HL-60/S4 (cell line): ENCODE results near the gene DNAI2.

Experiments
- in situ Hi-C: fragments of 300-500 bp; cut with MboI; formaldehyde crosslinking; loops from 2 replicates; pipeline ENCODE4 v1.14.3; 2022; ENCODE audit warnings: low sequenced_read_pairs

DNAI2 gene, protein sequence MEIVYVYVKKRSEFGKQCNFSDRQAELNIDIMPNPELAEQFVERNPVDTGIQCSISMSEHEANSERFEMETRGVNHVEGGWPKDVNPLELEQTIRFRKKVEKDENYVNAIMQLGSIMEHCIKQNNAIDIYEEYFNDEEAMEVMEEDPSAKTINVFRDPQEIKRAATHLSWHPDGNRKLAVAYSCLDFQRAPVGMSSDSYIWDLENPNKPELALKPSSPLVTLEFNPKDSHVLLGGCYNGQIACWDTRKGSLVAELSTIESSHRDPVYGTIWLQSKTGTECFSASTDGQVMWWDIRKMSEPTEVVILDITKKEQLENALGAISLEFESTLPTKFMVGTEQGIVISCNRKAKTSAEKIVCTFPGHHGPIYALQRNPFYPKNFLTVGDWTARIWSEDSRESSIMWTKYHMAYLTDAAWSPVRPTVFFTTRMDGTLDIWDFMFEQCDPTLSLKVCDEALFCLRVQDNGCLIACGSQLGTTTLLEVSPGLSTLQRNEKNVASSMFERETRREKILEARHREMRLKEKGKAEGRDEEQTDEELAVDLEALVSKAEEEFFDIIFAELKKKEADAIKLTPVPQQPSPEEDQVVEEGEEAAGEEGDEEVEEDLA

DNA sequence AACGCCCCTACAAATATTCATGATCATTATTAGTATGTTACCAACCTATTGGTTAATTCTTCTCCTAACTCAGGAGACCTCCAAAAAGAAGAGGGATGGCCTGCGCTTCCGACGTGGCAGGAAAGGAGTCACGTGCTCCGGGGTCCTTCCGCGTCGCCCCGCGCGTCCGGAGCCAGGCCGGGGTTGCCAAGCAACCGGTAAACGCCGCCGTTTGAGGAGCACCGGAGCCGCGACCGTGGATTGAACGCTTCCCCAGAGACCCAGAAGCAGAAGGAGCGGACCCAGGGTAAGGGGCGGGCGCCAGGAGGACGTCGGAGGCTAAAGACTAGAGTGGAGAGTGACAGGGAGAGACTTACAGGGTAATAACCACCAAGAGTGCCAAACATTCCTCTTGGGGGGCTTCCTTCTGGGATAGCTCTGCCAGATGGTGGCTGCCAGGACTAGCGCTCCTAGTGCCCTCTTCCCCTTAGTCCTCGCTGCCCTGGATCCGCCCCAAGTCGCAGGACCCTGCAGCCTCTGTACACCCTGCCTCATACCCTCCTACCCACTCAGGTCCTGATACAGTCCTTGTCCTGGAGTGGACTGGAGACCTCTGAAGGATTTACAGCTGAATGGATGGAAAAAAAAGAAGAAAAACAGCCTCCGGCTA lies at the start of gene DNAI2:
DNAI2 (plus strand) TSS at position 175 of the 649 bp plus-strand sequence. CDS start 7,584 bp downstream, outside the sequence.
- in situ Hi-C loops, result no loop called here

DNA sequence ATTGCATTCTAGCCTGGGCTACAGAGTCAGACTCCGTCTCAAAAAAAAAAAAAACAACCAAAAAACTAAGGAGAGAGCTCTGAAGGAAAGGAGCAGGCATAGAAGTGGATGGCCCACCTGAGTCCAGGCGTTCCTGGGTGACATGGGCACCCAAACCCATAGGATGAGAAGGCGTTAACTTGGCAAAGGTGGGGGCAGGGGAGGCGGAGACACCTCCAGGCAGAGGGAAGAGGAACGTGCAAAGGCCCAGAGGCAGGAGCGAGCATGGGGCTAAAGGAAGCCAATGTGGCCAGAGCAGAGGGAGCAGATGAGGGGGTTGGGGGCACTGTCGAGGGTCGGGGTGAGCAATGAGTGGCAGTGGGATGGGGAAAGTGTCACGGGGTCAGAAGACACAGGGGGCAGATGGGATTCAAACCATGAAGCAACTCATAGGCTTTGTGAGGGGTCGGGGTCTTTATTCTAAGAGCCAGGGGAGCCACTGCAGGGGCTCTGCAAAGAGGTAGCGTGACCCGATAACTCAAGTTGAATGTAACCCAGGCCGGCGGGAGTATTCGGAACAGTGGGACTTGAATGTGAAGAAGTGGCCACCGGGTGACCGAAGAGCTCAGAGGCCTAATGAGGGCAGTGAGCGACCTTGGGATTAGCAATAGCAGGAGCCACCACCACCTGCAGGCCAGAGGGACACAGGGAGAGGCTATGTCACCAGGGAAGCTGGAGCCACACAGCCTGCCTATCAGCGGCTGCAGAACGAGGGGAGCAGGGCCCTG lies 48.9 kb upstream of the DNAI2 start:
- in situ Hi-C loops, result no loop called here

DNA sequence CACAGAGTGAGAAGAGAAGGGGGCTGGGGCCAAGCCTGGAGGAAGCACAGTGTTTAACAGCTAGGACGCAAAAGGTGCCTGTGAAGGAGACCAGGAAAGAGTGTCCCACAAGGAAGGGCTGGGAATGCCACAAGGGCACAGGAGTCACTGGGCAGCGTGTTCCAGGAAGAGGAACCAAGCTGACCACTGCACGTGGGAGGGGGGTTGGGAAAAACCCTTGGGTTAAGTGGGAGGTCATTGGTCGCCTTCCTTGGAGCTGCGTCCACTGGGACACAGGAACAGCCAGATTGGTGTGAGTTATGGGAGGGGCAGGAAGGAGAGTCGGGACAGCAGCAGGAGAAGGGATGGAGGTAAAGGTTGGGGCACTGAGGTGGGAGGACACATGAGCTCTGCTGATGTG lies 47.8 kb upstream of the DNAI2 start:
- in situ Hi-C loops, result no loop called here

DNA sequence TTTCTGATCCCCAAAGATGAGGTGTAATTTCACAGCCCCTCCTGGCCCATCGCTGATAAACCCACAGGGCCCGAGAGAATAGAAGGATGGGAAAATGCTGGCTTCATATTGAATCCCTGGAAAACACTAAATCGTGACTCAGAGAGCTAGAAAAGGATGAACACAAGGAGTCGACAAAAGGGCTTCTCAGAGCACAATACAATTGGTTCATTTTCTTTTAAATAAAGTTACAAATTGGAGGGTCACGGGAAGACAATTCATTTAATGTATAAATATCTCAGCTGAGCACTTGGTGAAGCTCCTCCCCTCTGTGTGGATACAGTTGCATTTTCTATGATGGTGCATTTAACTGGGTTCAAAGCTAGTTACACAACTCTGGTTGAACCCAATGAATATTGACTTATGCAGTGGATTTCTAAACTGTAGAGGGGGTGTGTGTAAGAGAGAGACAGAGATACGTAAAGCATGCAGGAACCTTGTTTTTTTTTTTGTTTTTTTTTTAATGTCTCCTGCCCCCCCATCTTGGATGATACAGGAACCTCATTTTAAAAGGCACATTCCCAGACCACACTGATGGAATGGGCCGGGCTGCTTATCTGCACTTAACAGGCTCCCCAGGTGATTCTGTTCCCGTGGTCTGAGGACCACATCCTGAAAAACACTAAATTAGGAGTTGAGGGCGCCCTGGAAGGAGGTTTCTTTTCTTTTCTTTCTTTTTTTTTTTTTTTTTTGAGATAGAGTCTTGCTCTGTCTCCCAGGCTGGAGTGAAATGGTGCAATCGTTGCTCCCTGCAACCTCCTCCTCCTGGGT lies 46.6 kb upstream of the DNAI2 start:
- in situ Hi-C loops, result no loop called here

DNA sequence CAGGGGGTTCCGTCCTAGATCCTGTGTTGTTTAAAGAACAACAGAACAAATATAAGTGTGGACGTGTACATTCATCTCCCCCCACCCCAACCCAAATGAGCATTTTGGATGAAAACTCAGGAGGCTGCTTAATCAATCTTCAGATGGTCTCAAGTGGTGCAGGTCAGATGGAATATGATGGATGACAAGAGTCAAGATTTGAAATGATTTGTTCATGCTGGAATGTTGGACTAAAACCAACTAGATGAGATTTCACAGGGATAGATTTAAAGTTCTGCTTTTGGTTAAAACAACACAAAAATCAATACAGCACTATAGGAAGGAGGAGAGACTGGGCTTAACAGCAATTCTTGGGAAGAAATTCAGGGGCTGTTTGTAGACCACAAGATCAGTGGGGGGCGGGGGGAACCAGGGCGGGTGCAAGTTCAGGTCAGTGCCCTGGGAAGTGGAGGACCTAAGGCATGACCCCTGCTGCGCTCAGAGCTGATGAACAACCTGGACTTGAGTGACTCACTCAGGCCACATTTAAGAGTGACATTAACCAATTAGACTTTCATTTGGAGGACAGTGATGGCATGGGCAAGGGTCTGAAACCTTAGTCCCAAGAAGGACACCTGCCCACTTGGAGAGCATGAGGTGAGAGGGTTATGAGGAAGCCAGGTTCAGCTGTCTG lies 45.6 kb upstream of the DNAI2 start:
- in situ Hi-C loops, result no loop called here

DNA sequence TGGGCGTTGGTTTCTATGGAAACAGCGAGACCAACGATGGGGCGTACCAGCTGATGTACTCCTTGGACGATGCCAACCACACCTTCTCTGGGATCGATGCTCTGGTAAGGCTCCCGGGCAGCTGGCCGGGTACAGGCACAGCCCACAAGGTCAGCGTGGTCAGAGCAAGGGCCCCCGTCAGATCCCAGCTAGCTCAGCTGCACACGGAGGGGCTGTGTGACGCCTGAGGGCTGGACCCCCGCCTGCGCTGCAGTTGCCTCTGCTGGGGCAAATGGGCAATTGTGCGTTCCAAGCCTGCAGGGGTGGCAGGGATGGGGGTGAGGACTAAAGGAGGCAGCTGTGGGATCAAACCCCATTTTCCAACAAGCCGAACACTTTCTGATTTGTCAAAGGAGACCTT lies 43.1 kb upstream of the DNAI2 start:
- in situ Hi-C loops, result no loop called here

DNA sequence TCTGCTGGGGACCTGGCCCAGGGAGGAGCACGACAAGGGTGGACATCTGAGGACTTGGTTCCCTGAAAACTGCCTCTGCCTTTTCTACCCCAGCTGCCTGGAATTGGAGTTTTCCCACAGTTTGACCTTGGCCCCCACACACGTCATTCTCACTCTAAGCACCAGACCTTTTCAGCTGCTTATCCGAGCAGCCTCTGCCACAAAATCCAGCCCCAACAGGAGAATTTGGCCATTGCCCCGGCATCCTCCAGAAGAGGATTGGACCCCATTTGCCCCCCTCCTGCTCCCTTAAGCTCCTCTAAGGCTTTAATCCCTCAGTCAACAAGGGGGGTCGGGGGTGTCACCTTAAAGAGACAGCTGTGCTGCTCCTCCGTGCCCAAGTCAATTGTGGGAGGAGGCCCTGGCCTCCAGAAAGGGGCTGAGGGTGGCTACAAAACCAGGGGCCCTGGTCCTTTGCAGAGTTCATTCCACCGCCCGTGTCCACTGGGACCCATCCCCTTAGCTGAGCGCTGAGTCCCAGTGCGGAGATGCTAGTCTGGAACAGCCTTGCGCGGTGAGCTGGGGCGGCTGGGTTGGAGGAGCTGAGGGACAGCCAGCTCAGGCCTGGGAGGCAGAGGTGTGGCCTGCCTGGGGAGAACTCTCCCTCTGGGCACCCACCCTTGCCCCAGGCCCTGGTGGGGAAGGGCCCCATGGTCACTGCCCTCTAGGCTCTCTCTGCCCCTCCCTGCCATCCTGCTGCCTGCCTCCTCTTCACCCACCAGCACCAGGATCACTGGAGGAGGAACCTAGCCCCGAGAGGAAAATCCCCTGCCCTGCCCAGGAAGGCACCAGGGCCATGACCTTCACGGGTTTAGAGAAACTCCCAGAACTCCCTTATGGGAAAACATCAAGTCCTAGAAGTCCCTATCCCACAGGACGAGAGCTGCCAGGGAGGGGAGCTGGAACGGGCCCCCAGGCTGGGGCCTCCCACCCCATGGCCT lies 41.8 kb upstream of the DNAI2 start:
- in situ Hi-C loops, result no loop called here

DNA sequence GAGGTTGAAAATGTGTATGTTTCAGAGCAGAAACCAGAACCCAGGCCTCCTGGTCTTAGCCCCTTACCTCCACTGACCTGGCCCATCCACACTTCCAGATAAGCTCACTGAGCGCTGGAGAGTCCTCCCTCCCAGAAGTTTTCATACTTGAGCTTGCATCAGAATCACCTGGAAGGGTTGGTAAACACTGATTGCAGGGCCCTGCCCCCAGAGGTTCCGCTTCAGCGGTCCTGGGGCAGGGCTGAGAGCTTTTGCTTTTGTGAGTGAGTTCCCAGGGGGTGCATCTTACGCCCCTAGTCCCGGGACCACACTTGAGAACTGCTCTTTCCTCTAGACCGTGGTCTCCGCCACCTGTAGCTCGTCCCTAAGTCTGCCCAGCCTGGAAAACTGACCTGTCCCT lies 40.1 kb upstream of the DNAI2 start:
- in situ Hi-C loops, result no loop called here

DNA sequence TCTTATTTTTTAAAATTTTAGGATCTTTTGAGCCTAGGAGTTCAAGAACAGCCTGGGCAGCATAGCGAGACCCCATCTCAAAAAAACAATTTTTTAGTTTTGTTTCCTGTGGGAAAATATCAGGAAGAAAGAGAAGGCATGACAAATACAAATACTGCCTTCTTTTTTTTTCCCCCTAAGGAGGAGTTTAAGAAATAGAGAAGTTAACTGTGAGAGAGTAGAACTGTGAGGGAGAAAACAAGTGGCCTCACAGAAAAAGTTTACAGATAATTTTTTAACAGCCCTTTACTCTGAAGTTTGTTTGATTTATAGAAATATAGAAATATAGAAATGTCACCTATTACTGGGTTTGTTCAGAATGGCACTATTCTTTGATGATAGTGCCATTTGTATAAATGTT lies 39.5 kb upstream of the DNAI2 start:
- in situ Hi-C loops, result no loop called here

DNA sequence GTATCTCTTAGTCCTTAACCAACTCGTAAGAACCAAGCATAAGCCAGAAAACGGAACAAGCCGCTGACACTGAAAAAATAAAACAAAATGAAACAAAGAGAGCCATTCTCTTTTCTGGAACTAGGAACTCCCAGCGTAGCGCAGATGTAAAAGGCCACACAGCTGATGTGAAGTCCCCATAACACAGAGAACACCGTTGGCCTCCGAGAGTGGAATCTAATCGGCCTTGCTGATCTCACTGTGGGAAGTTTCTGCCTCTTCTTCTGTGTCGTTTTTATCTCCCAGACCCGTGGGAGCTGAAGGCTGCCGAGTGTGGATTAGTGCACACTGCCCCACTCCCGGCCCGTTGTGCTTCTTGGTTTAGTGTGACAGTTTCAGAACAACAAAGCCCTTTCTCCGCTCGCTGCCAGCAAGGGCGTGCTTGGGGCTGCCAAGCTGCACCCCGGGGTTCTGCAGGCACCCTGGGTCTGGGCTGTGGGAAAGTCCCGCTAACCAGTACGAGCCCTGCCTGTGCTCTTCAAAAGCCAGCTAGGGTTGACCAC lies 38.9 kb upstream of the DNAI2 start:
- in situ Hi-C loops, result no loop called here

DNA sequence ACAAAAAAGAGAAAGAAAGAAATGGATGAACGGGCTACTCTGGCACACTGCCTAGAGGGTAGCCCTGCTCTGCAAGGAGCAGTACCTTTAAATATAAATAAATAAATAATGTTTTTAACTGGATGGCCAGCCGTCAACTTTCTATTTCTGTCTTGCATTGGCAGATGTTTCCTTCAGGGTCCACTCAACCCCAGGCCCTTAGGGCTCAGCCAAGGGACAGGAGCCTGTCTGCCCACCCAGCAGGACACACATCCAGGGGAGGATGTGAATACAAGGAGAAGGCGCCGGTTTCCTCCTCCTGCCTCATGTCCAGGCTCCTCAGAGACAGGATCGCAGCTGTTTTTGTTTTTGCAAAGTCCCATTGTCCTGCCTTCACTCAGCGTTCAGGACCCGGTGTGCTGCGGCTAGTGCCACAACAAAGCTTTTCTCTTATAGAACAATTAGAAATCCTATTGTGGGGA lies 38.1 kb upstream of the DNAI2 start:
- in situ Hi-C loops, result no loop called here

DNA sequence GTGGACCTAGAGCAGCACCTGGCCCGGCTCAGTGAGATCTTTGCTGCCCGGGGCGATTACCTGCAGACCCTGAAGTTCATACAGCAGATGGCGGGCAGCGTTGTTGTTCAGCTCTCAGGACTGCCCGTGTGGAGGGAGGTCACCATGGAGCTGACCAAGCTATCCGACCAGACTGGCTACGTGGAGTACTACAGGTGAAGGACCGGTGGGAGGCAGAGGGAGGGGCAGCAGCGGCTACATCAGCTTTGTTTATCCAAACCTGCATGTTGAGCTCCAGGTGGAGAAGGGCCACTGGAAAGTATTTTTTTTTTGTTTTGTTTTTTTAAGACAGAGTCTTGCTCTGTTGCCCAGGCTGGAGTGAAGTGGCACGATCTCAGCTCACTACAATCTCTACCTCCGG lies 36.7 kb upstream of the DNAI2 start:
- in situ Hi-C loops, result no loop called here

DNA sequence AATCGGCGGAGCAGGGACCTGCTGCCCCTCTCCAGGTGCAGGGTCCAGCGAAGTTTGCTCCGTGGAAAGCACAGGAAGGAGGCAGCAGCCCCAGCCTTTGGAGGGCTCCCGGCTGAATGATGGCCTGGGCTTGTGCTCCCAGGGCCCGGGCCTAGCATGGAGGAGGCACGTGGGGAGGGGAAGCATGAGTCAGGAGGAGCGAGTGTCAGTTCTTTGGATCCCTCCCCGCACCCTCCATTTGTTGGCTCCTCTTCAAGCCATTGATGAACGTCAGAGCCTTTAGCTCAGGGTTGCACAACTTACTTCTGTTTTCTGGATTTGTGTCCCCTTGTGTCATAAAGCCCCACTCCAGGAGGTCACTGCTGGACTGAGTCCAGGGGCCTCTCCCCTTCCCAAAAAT lies 34.9 kb upstream of the DNAI2 start:
- in situ Hi-C loops, result no loop called here

DNA sequence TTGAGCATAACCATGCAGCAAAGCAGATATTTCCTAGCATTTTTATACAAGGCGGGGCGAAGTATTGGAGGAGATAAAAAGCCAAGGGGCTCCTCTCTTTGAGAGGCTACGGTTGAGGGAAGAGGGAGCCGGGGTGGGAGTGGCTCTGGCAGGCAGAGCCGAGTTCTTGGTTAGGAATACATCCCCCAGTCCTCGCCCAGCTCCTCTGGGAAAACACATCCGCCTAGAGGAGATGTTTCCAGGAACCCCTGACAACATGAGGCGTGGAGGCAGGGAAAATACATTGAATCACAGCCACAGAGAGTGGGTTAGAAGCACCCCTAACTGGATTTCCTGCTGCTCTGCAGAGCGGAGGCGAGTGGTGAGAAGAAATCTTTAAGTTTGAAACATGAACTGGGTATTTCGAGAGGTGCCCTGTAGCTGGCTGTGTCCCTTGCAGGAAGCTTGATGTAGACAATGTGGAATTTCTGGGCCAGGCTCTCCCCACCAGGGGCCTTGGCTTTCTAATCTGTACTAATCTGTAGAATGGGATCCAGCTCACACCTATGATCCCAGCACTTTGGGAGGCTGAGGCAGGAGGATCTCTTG lies 33.3 kb upstream of the DNAI2 start:
- in situ Hi-C loops, result no loop called here

DNA sequence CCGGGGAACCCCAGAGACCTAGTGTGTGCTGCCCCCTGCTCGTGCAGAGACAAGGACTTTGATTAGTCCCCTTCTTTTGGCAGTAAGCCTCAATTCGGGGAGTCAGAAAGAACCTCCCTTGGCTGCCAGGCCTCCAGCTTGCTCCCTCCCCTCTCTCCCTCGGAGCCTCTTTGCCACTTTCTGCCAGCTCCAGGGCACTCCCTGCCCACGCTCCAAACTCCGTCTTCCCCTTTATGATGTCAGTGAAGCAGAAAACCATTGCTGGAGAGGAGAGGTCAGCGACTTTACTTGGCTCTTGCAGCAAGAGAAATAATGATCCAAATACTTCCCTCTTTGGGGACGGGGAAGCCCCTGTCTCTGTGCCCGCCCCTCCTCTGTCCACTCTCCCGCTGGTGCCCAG lies 32.6 kb upstream of the DNAI2 start:
- in situ Hi-C loops, result no loop called here

DNA sequence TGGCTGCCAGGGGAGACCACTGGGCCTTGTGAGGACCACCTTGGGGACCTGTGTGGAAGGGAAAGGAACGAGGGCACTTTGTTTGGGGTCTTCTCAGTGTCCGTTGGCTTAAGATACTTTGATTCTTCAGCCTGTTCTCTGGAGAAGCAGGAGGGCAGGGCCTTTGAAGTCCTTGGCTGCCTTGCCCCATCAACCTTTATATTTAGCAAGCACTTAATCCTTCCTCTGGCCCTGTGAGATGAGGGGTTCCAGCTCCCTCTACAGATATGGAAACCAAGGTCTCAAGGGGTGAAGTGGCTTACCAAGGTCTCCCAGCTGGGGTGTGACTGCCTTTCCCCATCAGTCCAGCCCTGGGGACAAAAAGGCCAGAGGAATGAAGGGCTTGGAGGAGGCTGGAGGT lies 32.2 kb upstream of the DNAI2 start:
- in situ Hi-C loops, result no loop called here

DNA sequence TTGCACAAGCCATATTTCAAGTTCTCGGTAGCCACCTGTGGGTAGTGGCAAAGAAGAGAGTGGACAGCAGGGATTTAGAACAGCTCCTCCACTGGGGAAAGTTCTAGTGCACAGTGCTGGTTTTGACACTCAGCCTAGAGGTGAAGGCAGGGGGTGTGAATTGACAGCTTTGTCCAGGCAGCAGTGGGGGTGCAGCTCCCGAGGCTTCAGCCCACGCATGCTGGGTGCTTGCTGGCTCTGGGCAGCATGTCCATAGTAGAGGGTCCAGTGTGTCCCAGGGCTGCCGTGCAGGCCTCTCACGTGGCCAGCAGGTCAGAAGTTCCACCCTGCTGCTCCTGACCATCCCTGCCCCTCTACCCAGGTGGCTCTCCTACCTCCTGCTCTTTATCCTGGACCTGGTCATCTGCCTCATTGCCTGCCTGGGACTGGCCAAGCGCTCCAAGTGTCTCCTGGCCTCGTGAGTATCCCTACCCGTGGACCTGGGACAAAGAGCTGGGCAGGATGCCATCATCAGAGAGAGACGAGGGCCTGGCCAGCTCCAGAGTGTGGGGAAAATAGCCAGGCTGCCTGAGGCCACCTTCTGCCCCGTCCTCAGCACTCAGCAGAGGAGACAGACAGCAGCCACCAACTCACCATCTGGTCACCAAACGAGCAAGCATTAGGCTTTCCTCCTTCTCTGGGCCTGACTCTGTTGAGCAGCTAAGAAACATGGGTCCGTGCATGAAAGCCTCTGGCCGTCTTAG lies 30.9 kb upstream of the DNAI2 start:
- in situ Hi-C loops, result no loop called here
